RPMI7951 (cell line): ENCODE results near the gene TSPEAR. TPM values are rescaled to one million over a fixed set of nuclear protein-coding genes. Genes with fewer than 3 reads are reported as not detected.

Source experiments
- DNase-seq: peaks from one replicate; pipeline ENCODE4 v3.0.0-alpha.2; 2012; ENCODE audit warnings: low read depth
- total RNA-seq: library from RNA; depleted of rRNA; stranded (reverse); fragments of >200 nt; shearing (Covaris generic); gene quantifications from 2 replicates; pipeline ENCODE4 v1.2.3, GENCODE V29; 2014

Gene TSPEAR
- total RNA-seq, 1 experiment from 2014 or later: not detected

GRCh38 chr21:44516342-44516741, 195.0 kb downstream of the TSPEAR start:
- DNase-seq: no peak

DNA sequence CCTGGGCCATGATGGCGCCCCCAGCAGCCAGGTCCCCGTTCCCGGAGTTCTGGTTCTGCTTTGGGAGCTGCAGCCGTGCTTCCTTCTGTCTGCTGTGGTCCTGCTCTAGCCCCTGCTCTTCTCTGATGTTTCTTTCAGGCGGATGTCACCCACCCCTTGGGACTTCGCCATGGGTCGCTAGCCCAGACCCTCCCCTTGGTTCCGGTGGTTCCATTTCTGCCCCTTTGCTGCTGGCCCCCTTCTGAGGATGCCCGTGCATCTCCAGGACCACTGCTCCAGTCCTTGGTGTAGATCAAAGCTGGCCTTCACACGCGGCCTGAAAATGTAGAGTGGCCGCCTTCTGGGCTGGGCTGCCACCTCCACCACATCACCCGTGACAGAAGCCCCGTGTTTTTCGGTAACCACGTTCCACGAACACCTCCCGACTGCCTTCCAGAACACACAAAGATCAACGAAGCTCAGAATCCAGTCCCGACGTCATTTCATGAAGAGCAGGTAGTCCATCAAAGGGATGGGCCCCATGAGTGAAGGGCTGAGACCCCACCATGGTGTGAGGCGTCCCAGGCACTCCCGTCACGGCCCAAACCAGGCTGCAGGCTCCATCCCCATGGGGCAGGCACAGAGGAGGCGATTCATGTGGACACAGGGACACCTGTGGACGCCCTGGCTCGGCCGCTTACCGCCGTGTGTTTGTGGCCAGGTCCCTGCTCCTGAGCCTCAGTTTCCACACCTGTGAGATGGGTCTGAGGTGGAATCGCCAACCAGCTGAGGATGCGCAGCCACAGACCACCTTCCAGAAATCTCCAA, 195.8 kb downstream of the TSPEAR start:
- no peak for DNase-seq

DNA sequence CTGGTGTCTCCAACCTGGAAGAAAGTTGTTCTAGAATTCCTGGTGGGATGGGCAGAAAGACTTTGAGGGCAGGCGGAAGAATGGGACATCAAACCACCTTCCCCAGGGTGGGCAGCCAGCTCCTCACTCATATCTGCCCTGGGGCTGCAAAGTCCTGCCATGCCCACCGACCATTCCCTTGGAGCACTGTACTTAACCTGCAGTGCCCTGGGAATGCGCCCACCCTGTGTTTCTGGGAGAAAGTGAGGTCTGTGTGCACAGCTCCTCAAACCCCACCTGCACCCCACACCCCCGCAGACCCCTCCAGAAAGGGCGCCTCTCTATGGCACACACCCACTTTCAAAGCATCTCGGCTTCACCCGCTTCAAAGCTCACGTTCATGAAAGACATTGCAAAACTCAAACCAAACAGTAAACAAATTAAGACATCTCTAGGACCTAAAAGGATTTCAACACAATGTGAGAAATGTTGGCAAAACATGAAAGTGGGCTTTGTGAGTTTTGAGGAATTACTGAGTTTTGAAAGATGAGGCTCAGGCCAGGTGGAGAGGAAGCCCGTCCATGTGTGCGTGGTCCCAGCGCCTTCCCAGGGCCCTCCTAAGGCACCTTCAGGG, 196.5 kb downstream of the TSPEAR start:
- DNase-seq: no peak

- DNase-seq: no peak
Observed at GRCh38 chr21:44514218-44514520, 197.2 kb downstream of the TSPEAR start.

- no peak for DNase-seq
Observed at GRCh38 chr21:44513389-44514217, 197.8 kb downstream of the TSPEAR start.

GRCh38 chr21:44512496-44513388, 198.6 kb downstream of the TSPEAR start:
- DNase-seq: no peak

- no peak for DNase-seq
Observed at GRCh38 chr21:44511938-44512275, 199.5 kb downstream of the TSPEAR start.

GRCh38 chr21:44511219-44511937, 200.0 kb downstream of the TSPEAR start:
- DNase-seq: no peak

GRCh38 chr21:44510508-44511218, 200.7 kb downstream of the TSPEAR start:
- no peak for DNase-seq

DNA sequence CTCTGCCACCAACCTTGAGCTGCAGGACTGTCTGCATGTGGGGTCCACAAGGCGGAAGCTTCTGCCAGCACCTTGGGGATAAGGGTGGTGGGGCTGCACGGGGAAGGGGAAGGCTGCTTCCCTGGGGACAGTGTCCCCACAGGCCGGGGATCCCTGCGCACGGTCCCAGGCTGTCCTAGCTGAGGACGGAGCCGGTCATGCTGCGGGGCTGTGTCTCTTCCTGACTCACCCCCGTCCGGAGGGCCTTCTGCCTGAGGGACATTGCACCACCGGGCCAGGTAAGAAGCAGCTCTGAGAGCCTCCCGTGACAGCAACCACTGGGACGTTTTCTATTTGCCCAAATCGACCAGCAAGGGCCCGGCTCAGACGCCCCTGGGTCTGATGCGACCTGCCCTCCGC, 201.3 kb downstream of the TSPEAR start:
- no peak for DNase-seq

DNA sequence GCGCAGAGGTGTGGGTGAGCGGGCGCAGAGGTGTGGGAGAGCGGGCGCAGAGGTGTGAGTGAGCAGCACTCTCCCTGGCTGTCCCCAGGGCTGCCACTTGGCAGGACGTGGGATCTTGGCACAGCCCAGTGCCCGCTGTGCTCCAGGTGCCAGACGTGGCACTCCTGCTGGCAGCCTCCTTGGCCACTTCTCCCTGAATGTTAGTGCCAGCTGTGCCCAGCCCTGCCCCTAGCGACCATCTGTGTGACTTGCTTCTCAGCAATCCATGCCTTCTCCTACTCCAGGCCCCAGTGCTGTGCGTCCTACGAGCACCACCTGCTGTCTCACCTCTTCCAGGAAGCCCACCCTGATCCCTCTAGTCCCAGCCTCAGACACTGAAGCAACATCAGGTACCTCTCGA, 201.8 kb downstream of the TSPEAR start:
- DNase-seq: peak; percentile 26

- DNase-seq: no peak
Observed at GRCh38 chr21:44508711-44509445, 202.5 kb downstream of the TSPEAR start.

GRCh38 chr21:44508426-44508710, 203.0 kb downstream of the TSPEAR start:
- DNase-seq: no peak

DNA sequence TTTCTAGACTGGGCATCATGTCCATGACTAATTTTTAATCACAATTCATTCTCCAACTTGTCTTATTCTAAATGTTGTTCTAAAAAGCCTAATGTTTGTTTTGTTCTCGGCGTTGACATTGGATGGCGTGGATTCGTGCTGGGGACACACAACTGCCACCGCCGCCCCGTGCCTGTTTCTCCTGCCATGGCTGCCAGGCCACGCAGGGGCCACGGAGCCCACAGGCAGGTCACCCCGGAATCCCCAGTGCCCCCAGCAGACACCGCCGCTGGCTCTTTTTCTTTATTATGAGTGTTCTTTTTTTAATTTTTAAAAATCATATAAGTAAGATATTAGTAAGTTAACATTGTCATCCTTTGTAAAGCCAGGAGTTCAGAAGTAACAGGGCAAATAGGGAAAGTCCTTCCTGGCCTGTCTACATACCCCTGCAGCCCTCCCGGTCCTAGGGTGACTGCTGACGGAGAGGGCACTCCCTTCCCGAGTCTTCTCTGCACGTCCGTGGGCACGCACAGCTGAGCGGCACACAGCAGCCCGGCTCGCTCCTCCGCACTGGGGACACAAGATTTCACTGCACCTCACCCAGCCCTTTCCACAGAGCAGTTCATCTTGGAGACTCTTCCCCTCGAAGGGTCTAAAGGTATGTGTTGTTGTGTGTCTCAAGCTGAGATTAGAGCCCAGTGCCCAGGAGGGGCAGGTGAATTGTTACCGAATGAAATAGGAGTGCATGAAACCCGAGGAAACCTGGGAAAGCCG, 203.5 kb downstream of the TSPEAR start:
- DNase-seq: no peak

DNA sequence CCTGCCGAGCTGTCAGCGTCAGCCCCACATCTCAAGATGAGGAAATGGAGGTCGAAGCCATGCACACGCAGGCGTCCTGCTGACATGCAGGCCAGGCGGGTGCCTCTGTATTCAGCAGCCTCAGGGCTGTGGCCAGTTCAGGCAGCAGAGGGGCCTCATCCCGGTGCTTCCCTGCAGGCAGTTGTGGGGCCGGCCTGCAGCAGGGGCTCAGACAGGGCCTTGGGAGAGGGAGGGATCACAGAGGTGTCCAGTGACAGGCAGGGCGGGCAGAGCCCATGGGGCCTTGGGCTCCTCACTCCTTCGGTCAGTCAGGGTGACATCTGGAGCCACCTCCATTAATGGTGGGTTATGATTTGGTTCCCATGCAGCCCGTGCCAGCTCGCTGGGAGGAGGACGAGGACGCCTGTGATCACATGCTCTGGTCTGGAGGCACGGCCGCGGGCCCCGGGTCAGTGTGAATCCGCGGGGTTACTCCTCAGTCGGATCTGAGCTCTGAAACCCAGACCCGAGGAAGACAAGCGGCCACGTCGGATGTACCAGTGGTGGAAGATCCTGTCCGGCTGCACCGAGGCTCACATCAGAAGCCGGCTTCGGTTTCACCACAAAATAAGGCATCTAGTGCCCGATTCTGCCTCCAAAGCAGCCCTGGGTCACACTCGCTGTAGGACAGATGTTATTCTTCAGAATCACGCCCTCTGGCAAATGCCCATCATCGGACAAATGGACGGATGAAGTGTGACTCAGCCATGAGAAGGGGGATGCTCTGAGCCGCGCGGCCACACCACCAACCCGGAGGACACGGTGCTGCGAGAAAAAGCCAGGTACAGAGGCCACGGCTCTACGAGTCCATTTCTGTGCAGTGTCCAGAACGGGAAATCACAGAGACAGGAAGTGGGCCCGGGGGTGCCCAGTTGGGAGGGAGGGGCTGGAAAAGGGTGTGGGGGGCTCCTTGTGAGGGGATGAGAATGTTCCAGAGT, 204.8 kb downstream of the TSPEAR start:
- DNase-seq: peak; percentile 17

GRCh38 chr21:44505673-44506278, 205.6 kb downstream of the TSPEAR start:
- DNase-seq: peak; percentile 42

GRCh38 chr21:44503901-44504399, 207.4 kb downstream of the TSPEAR start:
- no peak for DNase-seq
